Thoracic aorta (tissue), 2 donors: ENCODE results near the gene ANKFN1. TPM values are rescaled to one million over a fixed set of nuclear protein-coding genes. Genes with fewer than 3 reads are reported as not detected.

ENCODE experiments used
- ATAC-seq: fragments of 150-250 bp; one replicate; pipeline ENCODE4 v1.8.0; 2017; ENCODE audit warnings: low read depth; ENCODE audit not compliant: insufficient number of reproducible peaks, low FRiP score
- DNase-seq: peaks from one replicate; pipeline ENCODE4 v3.0.0-alpha.2; 2020; ENCODE audit warnings: low spot score
- H3K27ac ChIP-seq, 2 donors: fragments of 200-600 bp; sonication (generic); 1 replicate in 1 of 2; 2 replicates in 1 of 2; pipeline ENCODE4 v1.5.1; 2016; ENCODE audit warnings: mild to moderate bottlenecking in 2 of 2, moderate library complexity in 2 of 2
- H3K27me3 ChIP-seq: fragments of 200-600 bp; sonication (generic); replicated peaks from 2 replicates; pipeline ENCODE4 v1.6.0; 2016; ENCODE audit warnings: mild to moderate bottlenecking; ENCODE audit not compliant: insufficient read depth
- H3K36me3 ChIP-seq: fragments of 200-600 bp; sonication (generic); one replicate; pipeline ENCODE4 v1.5.1; 2016
- H3K4me1 ChIP-seq, 2 donors: fragments of 200-600 bp; sonication (generic); 1 replicate in 1 of 2; 2 replicates in 1 of 2; pipeline versions ENCODE4 v1.5.1 to v1.6.0; 2016; ENCODE audit warnings: low read depth in 2 of 2, mild to moderate bottlenecking in 1 of 2; ENCODE audit not compliant: control insufficient read depth in 1 of 2
- H3K4me3 ChIP-seq: fragments of 200-600 bp; sonication (generic); 2 replicates; pipeline ENCODE4 v1.5.1; 2016; ENCODE audit warnings: mild to moderate bottlenecking
- H3K9me3 ChIP-seq: fragments of 200-600 bp; sonication (generic); 2 replicates; pipeline ENCODE4 v1.5.1; 2016
- total RNA-seq, 2 donors: library from RNA; depleted of rRNA; stranded (reverse); fragments of >200 nt; gene quantifications; one replicate each; pipeline versions ENCODE4 v1.1.0 to v1.2.3, GENCODE V29; 2016
- TF ChIP-seq, protein P1 (sequence below): fragments of 200-600 bp; sonication (generic); IDR thresholded peaks from one replicate; pipeline ENCODE4 v1.5.1; 2019; ENCODE audit warnings: antibody characterized with exemption

ANKFN1 gene
- total RNA-seq, 2 donors from 2014 or later, result 0.68 TPM; not detected in 1

DNA sequence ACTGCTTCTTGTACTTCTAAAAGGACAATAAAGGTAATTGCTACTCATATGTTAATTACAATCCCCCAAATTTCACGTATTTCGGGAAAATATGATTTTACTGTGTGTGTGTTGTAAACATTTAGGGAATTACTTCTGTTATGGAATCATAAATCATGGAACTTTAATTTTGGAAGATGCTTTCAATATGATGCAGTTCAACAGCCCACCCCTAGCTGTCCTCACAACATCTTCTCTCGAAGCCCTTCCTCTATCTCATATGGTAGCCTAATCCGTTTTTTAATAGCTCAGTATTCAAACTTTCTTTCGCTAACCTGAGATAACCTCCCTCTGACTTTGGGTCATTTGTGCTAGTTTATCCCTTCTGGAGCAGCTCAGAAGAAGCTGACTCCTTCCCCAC is 78.4 kb downstream of the ANKFN1 start:
- TF ChIP-seq, protein P1, sequence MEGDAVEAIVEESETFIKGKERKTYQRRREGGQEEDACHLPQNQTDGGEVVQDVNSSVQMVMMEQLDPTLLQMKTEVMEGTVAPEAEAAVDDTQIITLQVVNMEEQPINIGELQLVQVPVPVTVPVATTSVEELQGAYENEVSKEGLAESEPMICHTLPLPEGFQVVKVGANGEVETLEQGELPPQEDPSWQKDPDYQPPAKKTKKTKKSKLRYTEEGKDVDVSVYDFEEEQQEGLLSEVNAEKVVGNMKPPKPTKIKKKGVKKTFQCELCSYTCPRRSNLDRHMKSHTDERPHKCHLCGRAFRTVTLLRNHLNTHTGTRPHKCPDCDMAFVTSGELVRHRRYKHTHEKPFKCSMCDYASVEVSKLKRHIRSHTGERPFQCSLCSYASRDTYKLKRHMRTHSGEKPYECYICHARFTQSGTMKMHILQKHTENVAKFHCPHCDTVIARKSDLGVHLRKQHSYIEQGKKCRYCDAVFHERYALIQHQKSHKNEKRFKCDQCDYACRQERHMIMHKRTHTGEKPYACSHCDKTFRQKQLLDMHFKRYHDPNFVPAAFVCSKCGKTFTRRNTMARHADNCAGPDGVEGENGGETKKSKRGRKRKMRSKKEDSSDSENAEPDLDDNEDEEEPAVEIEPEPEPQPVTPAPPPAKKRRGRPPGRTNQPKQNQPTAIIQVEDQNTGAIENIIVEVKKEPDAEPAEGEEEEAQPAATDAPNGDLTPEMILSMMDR, result no peak
- no peaks in the 10 kb centered on the region for H3K9me3 ChIP-seq
- no peak overlapping the region for H3K27ac ChIP-seq
- ATAC-seq, result no peak
- DNase-seq, result no peak
- no peak overlapping the region for H3K4me3 ChIP-seq
- H3K36me3 ChIP-seq, result no peaks in the 10 kb centered on the region
- no peaks in the 10 kb centered on the region for H3K27me3 ChIP-seq
- H3K4me1 ChIP-seq, result no peaks in the 10 kb centered on the region

GRCh38 chr17:56244268-56244890 is 91.1 kb downstream of the ANKFN1 start:
- H3K4me3 ChIP-seq, result no peak overlapping the region
- ATAC-seq, result no peak

DNA sequence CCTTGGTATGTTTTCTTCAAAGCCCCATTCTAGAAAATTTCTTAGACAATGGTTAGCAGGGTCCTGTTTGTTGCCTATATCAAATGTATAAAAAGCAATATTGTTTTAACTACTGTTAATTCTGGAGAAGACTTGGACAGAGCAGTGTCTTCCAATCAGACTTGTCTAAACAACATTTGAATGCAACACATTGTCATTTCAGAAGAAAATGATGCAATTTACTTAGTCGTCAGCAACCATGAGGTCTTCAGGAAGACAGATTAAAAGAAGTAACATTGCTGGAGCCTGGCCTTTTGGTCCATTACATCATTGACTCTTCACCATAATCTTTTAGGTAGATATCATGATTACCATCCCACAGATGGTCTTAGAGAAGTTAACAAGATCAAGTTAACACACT is 94.5 kb downstream of the ANKFN1 start:
- no peak for ATAC-seq
- Histone ChIP-seq H3K4me3 (no peak overlapping the region), H3K36me3 (no peaks in the 10 kb centered on the region), H3K9me3 (no peaks in the 10 kb centered on the region), H3K27ac (no peak overlapping the region), H3K4me1 (no peaks in the 10 kb centered on the region), H3K27me3 (no peaks in the 10 kb centered on the region)
- DNase-seq, result no peak
- TF ChIP-seq, protein P1, result no peak

More at GRCh38 chr17:56244268-56244890, 91.1 kb downstream of the ANKFN1 start:
- Histone ChIP-seq H3K4me1 (no peaks in the 10 kb centered on the region), H3K36me3 (no peaks in the 10 kb centered on the region), H3K9me3 (no peaks in the 10 kb centered on the region), H3K27me3 (no peaks in the 10 kb centered on the region), H3K27ac (no peak overlapping the region)
- no peak for DNase-seq
- TF ChIP-seq, protein P1, result no peak

DNA sequence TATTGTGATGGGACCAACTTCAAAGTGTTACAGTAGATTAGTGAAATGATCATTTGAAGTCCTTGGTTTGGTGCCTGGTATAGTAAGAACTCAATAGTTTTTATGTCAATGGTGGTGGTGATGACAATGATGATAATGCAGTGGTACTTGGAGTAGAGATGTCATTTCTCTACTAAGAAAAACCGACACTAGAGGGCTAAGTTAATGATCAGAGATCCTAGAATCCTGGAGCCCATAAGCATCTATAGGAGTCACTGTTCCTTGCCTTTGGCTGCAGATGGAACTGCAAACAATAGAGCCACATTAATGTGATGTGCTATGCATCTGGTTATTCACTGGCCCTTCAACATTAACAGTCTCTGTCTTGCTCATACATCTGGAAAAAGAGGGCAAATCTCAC is 103.8 kb downstream of the ANKFN1 start:
- H3K9me3 ChIP-seq, result no peaks in the 10 kb centered on the region
- H3K27ac ChIP-seq, result no peak overlapping the region
- H3K36me3 ChIP-seq, result no peaks in the 10 kb centered on the region
- no peaks in the 10 kb centered on the region for H3K4me1 ChIP-seq
- H3K4me3 ChIP-seq, result no peak overlapping the region
- no peaks in the 10 kb centered on the region for H3K27me3 ChIP-seq
- DNase-seq (no peak), ATAC-seq (no peak)
- TF ChIP-seq, protein P1, result no peak

DNA sequence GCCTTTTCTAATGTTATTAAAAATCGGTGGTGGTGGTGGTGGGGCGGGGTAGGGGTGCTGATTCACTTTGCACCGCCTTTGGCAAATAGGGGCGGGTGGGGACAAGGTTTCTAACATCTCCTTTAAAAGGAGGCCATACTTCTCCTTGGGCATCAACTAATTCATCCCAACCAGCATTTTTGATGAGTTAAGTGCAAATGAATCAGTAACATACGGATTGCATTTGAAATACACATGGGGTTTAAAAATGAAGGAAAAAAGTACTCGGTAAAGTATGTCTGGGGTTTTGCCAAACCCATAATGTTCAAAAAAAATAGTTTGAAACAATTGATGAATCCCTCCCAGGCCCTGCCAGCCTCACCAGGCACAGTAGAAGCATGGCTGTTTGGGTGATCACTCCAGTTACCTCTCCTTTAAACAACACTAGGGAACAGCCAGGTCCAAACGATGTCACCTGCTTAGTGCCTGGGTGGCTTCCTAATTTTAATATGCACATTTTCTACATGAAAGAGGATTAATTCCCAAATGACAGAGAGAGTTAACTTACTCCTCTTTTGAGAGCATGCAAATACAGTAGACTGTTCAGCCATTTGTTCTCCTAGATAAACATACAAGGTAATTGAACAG is 107.2 kb downstream of the ANKFN1 start:
- Histone ChIP-seq H3K36me3 (no peaks in the 10 kb centered on the region), H3K4me3 (no peak overlapping the region), H3K27me3 (no peaks in the 10 kb centered on the region), H3K9me3 (no peaks in the 10 kb centered on the region), H3K27ac (no peak overlapping the region), H3K4me1 (no peaks in the 10 kb centered on the region)
- DNase-seq (no peak), ATAC-seq (no peak)
- TF ChIP-seq, protein P1, result no peak
